Karpas-422 (cell line): ENCODE measurements around the gene ZFP69. TPM values are rescaled to one million over a fixed set of nuclear protein-coding genes. Genes with fewer than 3 reads are reported as not detected.
"Not testable (repeated sequence)": the region's sequence is repeated elsewhere in the genome, so short reads cannot be mapped to it uniquely, and the experiment has no call there.

Experiments used
- DNase-seq: peaks from one replicate; pipeline ENCODE4 v3.0.0-alpha.2; 2015
- H2AFZ ChIP-seq: fragments of 200-600 bp; sonication (generic); 2 replicates; pipeline ENCODE4 v1.6.1; 2014; ENCODE audit warnings: antibody characterized with exemption, low read length, mixed read lengths
- H3K27ac ChIP-seq: fragments of 200-600 bp; sonication (generic); 2 replicates; pipeline ENCODE4 v1.5.1; 2014; ENCODE audit warnings: mild to moderate bottlenecking, low read length, moderate library complexity
- H3K27me3 ChIP-seq: fragments of 200-600 bp; sonication (generic); 2 replicates; pipeline ENCODE4 v1.6.1; 2014; ENCODE audit warnings: low read length, mixed read lengths
- H3K36me3 ChIP-seq: fragments of 200-600 bp; sonication (generic); 2 replicates; pipeline ENCODE4 v1.6.1; 2014; ENCODE audit warnings: low read length, mixed read lengths; ENCODE audit not compliant: insufficient read depth
- H3K4me1 ChIP-seq: fragments of 200-600 bp; sonication (generic); 2 replicates; pipeline ENCODE4 v1.6.1; 2014; ENCODE audit warnings: mild to moderate bottlenecking, low read length, mixed read lengths
- H3K4me2 ChIP-seq: fragments of 200-600 bp; sonication (generic); 2 replicates; pipeline ENCODE4 v1.6.1; 2014; ENCODE audit warnings: low read length, low read depth, mild to moderate bottlenecking; ENCODE audit not compliant: poor library complexity, severe bottlenecking
- H3K4me3 ChIP-seq: fragments of 200-600 bp; sonication (generic); 2 replicates; pipeline ENCODE4 v1.5.1; 2014; ENCODE audit warnings: mild to moderate bottlenecking, antibody characterized with exemption, low read length, mixed read lengths
- H3K79me2 ChIP-seq: fragments of 200-600 bp; sonication (generic); 2 replicates; pipeline ENCODE4 v1.6.1; 2014; ENCODE audit warnings: mild to moderate bottlenecking, low read length, mixed read lengths
- H3K9ac ChIP-seq: fragments of 200-600 bp; sonication (generic); 2 replicates; pipeline ENCODE4 v1.6.0; 2014; ENCODE audit warnings: low read length
- H3K9me2 ChIP-seq: fragments of 200-600 bp; sonication (generic), shearing (Covaris generic); replicated peaks from 2 replicates; pipeline ENCODE4 v1.6.0; 2014; ENCODE audit warnings: mild to moderate bottlenecking, low read length, moderate library complexity; ENCODE audit not compliant: insufficient read depth
- H3K9me3 ChIP-seq: fragments of 300-700, 200-600 bp; sonication (generic); 2 replicates; pipeline ENCODE4 v1.6.1; 2014; ENCODE audit warnings: low read length, mixed read lengths
- H4K20me1 ChIP-seq: fragments of 200-600 bp; sonication (generic); 2 replicates; pipeline ENCODE4 v1.6.1; 2014; ENCODE audit warnings: mild to moderate bottlenecking, antibody characterized with exemption, low read length, low read depth; ENCODE audit not compliant: insufficient read depth
- total RNA-seq: library from RNA; depleted of rRNA; stranded (reverse); fragments of >200 nt; shearing (Covaris generic); gene quantifications from 2 replicates; pipeline ENCODE4 v1.2.3, GENCODE V29; 2014; ENCODE audit warnings: low replicate concordance

Gene ZFP69
- total RNA-seq, 1 experiment from 2014 or later, result 14.5 TPM

- Histone ChIP-seq H3K4me1 (peaks cover 21% of the 10 kb centered on the region), H3K27me3 (no peaks in the 10 kb centered on the region), H4K20me1 (no peaks in the 10 kb centered on the region), H3K36me3 (peaks cover 46% of the 10 kb centered on the region), H3K9ac (peak overlapping the region; percentile 89), H3K4me2 (peak overlapping the region; percentile 74), H3K4me3 (peak overlapping the region; percentile 84), H3K27ac (peak overlapping the region; percentile 27), H3K79me2 (peaks cover 15% of the 10 kb centered on the region), H3K9me3 (peaks cover 13% of the 10 kb centered on the region), H2AFZ (no peak overlapping the region), H3K9me2 (no peaks in the 10 kb centered on the region)
- no peak for DNase-seq
Measured at GRCh38 chr1:40478276-40478675, 1.2 kb downstream of the ZFP69 start.

- no peak for DNase-seq
Measured at GRCh38 chr1:40479156-40479555, 2.1 kb downstream of the ZFP69 start.

GRCh38 chr1:40495315-40495903 lies 18.3 kb downstream of the ZFP69 start:
- Histone ChIP-seq H3K9ac (no peak overlapping the region), H2AFZ (no peak overlapping the region), H3K9me2 (no peaks in the 10 kb centered on the region), H3K27ac (no peak overlapping the region), H4K20me1 (no peaks in the 10 kb centered on the region), H3K4me1 (no peaks in the 10 kb centered on the region), H3K36me3 (peaks cover 59% of the 10 kb centered on the region), H3K4me3 (no peak overlapping the region), H3K9me3 (peaks cover 49% of the 10 kb centered on the region), H3K79me2 (no peaks in the 10 kb centered on the region; the same call in 1 of the 2 replicates), H3K4me2 (no peak overlapping the region), H3K27me3 (no peaks in the 10 kb centered on the region)
- DNase-seq, result no peak

More at GRCh38 chr1:40479156-40479555, 2.1 kb downstream of the ZFP69 start:
- H3K27me3 ChIP-seq, result no peaks in the 10 kb centered on the region
- H3K9me2 ChIP-seq, result no peaks in the 10 kb centered on the region
- H3K4me1 ChIP-seq, result peaks cover 21% of the 10 kb centered on the region
- peak overlapping the region; percentile 84; the same call in 1 of the 2 replicates for H3K4me3 ChIP-seq
- peak overlapping the region; percentile 12; the same call in 1 of the 2 replicates for H3K9ac ChIP-seq
- H3K9me3 ChIP-seq, result peaks cover 16% of the 10 kb centered on the region
- H3K36me3 ChIP-seq, result peaks cover 52% of the 10 kb centered on the region
- H3K27ac ChIP-seq, result peak overlapping the region; percentile 27; the same call in 1 of the 2 replicates
- H3K4me2 ChIP-seq, result peak overlapping the region; percentile 74
- H4K20me1 ChIP-seq, result no peaks in the 10 kb centered on the region
- no peak overlapping the region for H2AFZ ChIP-seq
- peaks cover 15% of the 10 kb centered on the region for H3K79me2 ChIP-seq

- not testable (repeated sequence) for H3K9ac ChIP-seq, H3K4me1 ChIP-seq, H3K79me2 ChIP-seq, H3K27me3 ChIP-seq, H2AFZ ChIP-seq, H3K36me3 ChIP-seq, H4K20me1 ChIP-seq, H3K4me3 ChIP-seq, H3K4me2 ChIP-seq, H3K27ac ChIP-seq, DNase-seq, H3K9me2 ChIP-seq
- peaks cover 32% of the 10 kb centered on the region for H3K9me3 ChIP-seq
Measured at GRCh38 chr1:40502651-40503050, 25.6 kb downstream of the ZFP69 start.

GRCh38 chr1:40507973-40508372 lies 30.9 kb downstream of the ZFP69 start:
- Histone ChIP-seq H3K9ac (peak overlapping the region; percentile 89), H3K36me3 (peaks cover 17% of the 10 kb centered on the region), H2AFZ (peak overlapping the region; percentile 98; the same call in 1 of the 2 replicates)

GRCh38 chr1:40508375-40509341 lies 31.6 kb downstream of the ZFP69 start, which contains the start of gene EXO5:
TSS of gene EXO5 (plus strand) at chr1:40508767. CDS start at chr1:40514545, 5,778 bp downstream.
- Histone ChIP-seq H3K4me2 (peak within 1 kb of the TSS; percentile 92), H4K20me1 (no peaks in the 10 kb centered on the region), H3K9me3 (peaks cover 33% of the 10 kb centered on the region), H3K4me1 (peaks cover 15% of the 10 kb centered on the region), H3K9me2 (no peaks in the 10 kb centered on the region), H3K27ac (peak within 1 kb of the TSS; percentile 49; the same call in 1 of the 2 replicates), H3K4me3 (peak within 1 kb of the TSS; percentile 93), H3K36me3 (peaks cover 17% of the 10 kb centered on the region), H3K27me3 (no peaks in the 10 kb centered on the region), H3K9ac (peak within 1 kb of the TSS; percentile 89), H2AFZ (peak within 1 kb of the TSS; percentile 98), H3K79me2 (peaks cover 16% of the 10 kb centered on the region)
- DNase-seq, result peak; percentile 94

More at GRCh38 chr1:40507973-40508372, 30.9 kb downstream of the ZFP69 start:
- Histone ChIP-seq H3K4me1 (peaks cover 15% of the 10 kb centered on the region), H3K79me2 (peaks cover 16% of the 10 kb centered on the region), H3K4me3 (peak overlapping the region; percentile 93), H3K9me2 (no peaks in the 10 kb centered on the region), H3K27ac (peak overlapping the region; percentile 49; the same call in 1 of the 2 replicates), H4K20me1 (no peaks in the 10 kb centered on the region), H3K9me3 (peaks cover 39% of the 10 kb centered on the region), H3K4me2 (peak overlapping the region; percentile 92), H3K27me3 (no peaks in the 10 kb centered on the region)
- no peak for DNase-seq

GRCh38 chr1:40519517-40519916 lies 42.4 kb downstream of the ZFP69 start:
- no peak overlapping the region for H2AFZ ChIP-seq
- H3K27me3 ChIP-seq, result no peaks in the 10 kb centered on the region
- no peak for DNase-seq
- H3K36me3 ChIP-seq, result peaks cover 17% of the 10 kb centered on the region
- H3K4me2 ChIP-seq, result no peak overlapping the region
- H4K20me1 ChIP-seq, result no peaks in the 10 kb centered on the region
- no peak overlapping the region for H3K4me3 ChIP-seq
- no peaks in the 10 kb centered on the region for H3K4me1 ChIP-seq
- no peak overlapping the region for H3K9ac ChIP-seq
- H3K9me3 ChIP-seq, result peaks cover 22% of the 10 kb centered on the region
- H3K27ac ChIP-seq, result no peak overlapping the region
- no peaks in the 10 kb centered on the region for H3K9me2 ChIP-seq
- H3K79me2 ChIP-seq, result no peaks in the 10 kb centered on the region
